ENCODE data around the gene IL17F.

IL17F gene

DNA sequence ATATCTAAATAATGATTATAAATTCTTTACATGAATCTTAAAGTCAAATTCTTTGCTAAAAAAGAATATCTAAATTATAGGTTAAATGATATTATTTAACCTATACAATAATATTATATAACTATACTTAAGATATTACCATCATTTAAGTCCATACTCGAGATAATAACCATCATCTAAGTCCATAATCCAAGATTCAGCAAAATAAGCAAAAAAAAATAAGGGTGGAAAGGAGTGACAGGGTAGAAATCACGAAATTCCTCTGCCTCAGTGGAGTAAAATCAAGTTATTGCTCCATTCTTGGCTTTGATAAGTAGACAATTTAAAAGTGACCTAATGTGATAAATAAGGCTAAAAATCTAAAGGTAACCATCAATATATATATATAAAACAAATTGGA is 48.4 kb downstream of the IL17F start:
- no peak overlapping the region for H3K4me3 ChIP-seq
- no peak overlapping the region for H3K27ac ChIP-seq
- DNase-seq (ENCODE audit: low spot score): no peak
- TF ChIP-seq, protein P1, sequence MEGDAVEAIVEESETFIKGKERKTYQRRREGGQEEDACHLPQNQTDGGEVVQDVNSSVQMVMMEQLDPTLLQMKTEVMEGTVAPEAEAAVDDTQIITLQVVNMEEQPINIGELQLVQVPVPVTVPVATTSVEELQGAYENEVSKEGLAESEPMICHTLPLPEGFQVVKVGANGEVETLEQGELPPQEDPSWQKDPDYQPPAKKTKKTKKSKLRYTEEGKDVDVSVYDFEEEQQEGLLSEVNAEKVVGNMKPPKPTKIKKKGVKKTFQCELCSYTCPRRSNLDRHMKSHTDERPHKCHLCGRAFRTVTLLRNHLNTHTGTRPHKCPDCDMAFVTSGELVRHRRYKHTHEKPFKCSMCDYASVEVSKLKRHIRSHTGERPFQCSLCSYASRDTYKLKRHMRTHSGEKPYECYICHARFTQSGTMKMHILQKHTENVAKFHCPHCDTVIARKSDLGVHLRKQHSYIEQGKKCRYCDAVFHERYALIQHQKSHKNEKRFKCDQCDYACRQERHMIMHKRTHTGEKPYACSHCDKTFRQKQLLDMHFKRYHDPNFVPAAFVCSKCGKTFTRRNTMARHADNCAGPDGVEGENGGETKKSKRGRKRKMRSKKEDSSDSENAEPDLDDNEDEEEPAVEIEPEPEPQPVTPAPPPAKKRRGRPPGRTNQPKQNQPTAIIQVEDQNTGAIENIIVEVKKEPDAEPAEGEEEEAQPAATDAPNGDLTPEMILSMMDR (IDR thresholded peaks at IDR 0.05): no peak

DNA sequence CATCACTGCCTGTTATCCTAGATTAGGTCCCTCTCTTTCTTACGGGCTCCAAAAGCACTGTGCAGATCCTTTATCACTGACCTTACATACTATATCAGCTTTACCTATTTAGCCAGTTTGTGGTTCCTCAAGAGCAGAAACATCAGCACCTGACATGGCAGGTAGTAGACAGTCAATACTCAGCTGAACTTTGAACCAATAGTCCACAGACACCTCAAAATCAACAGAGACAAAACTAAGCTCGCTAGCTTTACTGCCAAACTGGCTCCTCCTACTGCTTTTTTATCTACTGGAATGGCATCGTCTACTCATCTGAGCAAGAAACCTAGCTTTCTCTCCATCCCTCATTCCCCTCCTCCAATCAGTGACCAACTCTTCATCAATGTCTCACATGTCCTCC is 52.5 kb downstream of the IL17F start:
- TF ChIP-seq, protein P1 (IDR thresholded peaks at IDR 0.05): no peak
- H3K4me3 ChIP-seq: no peak overlapping the region
- no peak overlapping the region for H3K27ac ChIP-seq
- no peak for DNase-seq (ENCODE audit: low spot score)

DNA sequence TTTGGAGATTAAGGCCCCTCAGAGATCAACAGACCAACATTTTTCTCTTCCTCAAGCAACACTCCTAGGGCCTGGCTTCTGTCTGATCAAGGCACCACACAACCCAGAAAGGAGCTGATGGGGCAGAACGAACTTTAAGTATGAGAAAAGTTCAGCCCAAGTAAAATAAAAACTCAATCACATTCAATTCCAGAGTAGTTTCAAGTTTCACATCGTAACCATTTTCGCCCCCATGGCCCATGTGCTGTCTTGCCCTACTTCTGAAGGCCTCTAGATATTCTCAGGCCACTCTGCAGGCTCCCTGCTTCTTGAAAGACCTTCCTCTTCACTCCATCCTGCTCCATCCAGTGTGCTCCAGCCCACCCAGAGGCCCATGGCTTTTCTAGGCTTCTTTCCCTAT is 53.9 kb downstream of the IL17F start:
- H3K27ac ChIP-seq: no peak overlapping the region
- H3K4me3 ChIP-seq: no peak overlapping the region
- TF ChIP-seq, protein P1 (IDR thresholded peaks at IDR 0.05): no peak
- no peak for DNase-seq (ENCODE audit: low spot score)

DNA sequence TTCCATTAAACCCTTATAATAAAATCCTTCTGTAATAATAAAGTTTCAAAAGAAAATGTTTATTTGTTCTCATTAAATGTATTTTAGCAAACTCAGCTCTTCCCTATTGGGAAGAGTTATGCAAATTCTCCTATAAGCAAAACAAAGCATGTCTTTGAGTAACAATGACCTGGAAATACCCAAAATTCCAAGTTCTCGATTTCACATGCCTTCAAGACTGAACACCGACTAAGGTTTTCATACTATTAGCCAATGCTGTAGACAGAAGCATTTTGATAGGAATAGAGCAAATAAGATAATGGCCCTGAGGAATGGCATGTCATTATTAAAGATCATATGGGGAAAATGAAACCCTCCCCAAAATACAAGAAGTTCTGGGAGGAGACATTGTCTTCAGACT is 54.3 kb downstream of the IL17F start:
- no peak for DNase-seq (ENCODE audit: low spot score)
- TF ChIP-seq, protein P1 (IDR thresholded peaks at IDR 0.05): no peak
- Histone ChIP-seq H3K27ac (no peak overlapping the region), H3K4me3 (no peak overlapping the region)

DNA sequence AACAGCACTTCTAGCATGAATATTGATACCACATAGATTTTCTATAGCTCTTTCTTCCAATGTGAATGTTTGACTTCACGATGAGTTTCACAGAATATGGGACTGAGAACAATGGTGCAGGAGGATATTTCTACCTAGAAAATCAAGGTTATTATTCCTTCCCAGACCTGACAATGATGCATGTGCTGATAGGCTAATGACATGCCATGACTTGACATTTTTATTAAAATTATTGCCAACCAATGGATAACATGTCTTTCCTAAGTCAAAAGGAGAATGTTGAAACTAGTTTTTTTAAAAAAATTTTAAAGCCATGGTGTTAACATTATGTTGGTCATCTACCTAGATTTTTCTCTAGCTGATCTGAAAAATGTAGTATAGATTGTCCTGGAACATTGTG is 57.2 kb downstream of the IL17F start:
- Histone ChIP-seq H3K27ac (no peak overlapping the region), H3K4me3 (no peak overlapping the region)
- DNase-seq (ENCODE audit: low spot score): no peak
- TF ChIP-seq, protein P1 (IDR thresholded peaks at IDR 0.05): no peak

Measured in coronary artery (tissue), 2 donors.